AG04450 (cell line): ENCODE measurements around the gene MRPS16. TPM values are rescaled to one million over a fixed set of nuclear protein-coding genes. Genes with fewer than 3 reads are reported as not detected.
A peak's percentile ranks its signal among the peaks of the same experiment; 100 is the strongest.

Source experiments
- CTCF ChIA-PET: fragments of 300-600, 350-600 bp; formaldehyde crosslinking; extraction: SDS; loops from one replicate; lab custom pipeline; 2022; ENCODE audit warnings: antibody characterized with exemption, inconsistent platforms; lab: Charles Lee
- POLR2A ChIA-PET: fragments of 350-600 bp; formaldehyde crosslinking; extraction: SDS; loops from one replicate; lab custom pipeline; 2021; ENCODE audit warnings: antibody characterized with exemption, inconsistent platforms; lab: Yijun Ruan, JAX
- DNase-seq: peaks from one replicate; pipeline ENCODE4 v3.0.0-alpha.2; 2011; ENCODE audit warnings: low read depth, low spot score
- H3K27ac ChIP-seq: one replicate; pipeline ENCODE4 v1.5.1; 2012; ENCODE audit warnings: low read depth, low read length, control low read depth
- H3K27me3 ChIP-seq: one replicate; pipeline ENCODE4 v1.6.0; 2012; ENCODE audit warnings: low read length; ENCODE audit not compliant: control insufficient read depth, insufficient read depth
- H3K4me3 ChIP-seq: 2 replicates; pipeline ENCODE4 v1.5.1; 2011; ENCODE audit warnings: mild to moderate bottlenecking, low read depth, low read length, control low read depth
- H3K9me3 ChIP-seq: 2 replicates; pipeline ENCODE4 v1.5.1; 2012; ENCODE audit warnings: low read length; ENCODE audit not compliant: control insufficient read depth, insufficient read depth
- CTCF ChIP-seq: IDR thresholded peaks from 2 replicates; pipeline ENCODE4 v1.5.1; 2011; ENCODE audit warnings: low read depth, low read length, control low read depth, inconsistent platforms
- polyA plus RNA-seq: library from polyadenylated mRNA; depleted of rRNA; stranded (reverse); fragments of >200 nt; gene quantifications from 2 replicates; pipeline ENCODE4 v1.2.3, GENCODE V29; 2011

MRPS16 gene
- polyA plus RNA-seq, 1 experiment, result 67.7 TPM

- H3K27me3 ChIP-seq, result no peaks in the 10 kb centered on the region
- no peak overlapping the region for H3K27ac ChIP-seq
- no peak for DNase-seq
- ChIA-PET POLR2A (interaction anchor here (0.7 to 1.4 kb wide), 2 partner anchors 9 to 266 kb away, joined by 3 to 4 read pairs; no protein-coding TSS in a partner anchor), CTCF (no interaction called here)
- peak overlapping the region; percentile 92 for H3K4me3 ChIP-seq
- TF ChIP-seq CTCF, result no peak
- H3K9me3 ChIP-seq, result no peaks in the 10 kb centered on the region; the same call in 1 of the 2 replicates
Measured at GRCh38 chr10:73244866-73245477, 7.5 kb downstream of the MRPS16 start.

GRCh38 chr10:73239908-73240307 lies 12.5 kb downstream of the MRPS16 start:
- Histone ChIP-seq H3K4me3 (no peak overlapping the region), H3K27ac (no peak overlapping the region), H3K9me3 (no peaks in the 10 kb centered on the region), H3K27me3 (no peaks in the 10 kb centered on the region)
- CTCF ChIA-PET, result no interaction called here
- POLR2A ChIA-PET, result no interaction called here
- TF ChIP-seq CTCF, result no peak
- no peak for DNase-seq

- DNase-seq, result no peak
- Histone ChIP-seq H3K27ac (peak overlapping the region; percentile 11), H3K27me3 (no peaks in the 10 kb centered on the region), H3K9me3 (no peaks in the 10 kb centered on the region), H3K4me3 (no peak overlapping the region)
- CTCF ChIA-PET, result interaction anchor here (0.7 kb wide), 1 partner anchor 10 kb away, joined by 4 read pairs; no protein-coding TSS in a partner anchor
- TF ChIP-seq CTCF, result no peak
- POLR2A ChIA-PET, result interaction anchor here (1.6 kb wide), 1 partner anchor 8 kb away, joined by 6 read pairs; the partner anchor contains the start of gene DNAJC9
Measured at GRCh38 chr10:73238990-73239566, 13.4 kb downstream of the MRPS16 start.

GRCh38 chr10:73234695-73235094 lies 17.7 kb downstream of the MRPS16 start:
- Histone ChIP-seq H3K27me3 (no peaks in the 10 kb centered on the region), H3K4me3 (no peak overlapping the region), H3K27ac (no peak overlapping the region), H3K9me3 (no peaks in the 10 kb centered on the region)
- ChIA-PET POLR2A (no interaction called here), CTCF (interaction anchor here (1.6 kb wide), 1 partner anchor 76 kb away, joined by 5 read pairs; no protein-coding TSS in a partner anchor)
- no peak for TF ChIP-seq CTCF
- DNase-seq, result no peak

GRCh38 chr10:73233883-73234282 lies 18.6 kb downstream of the MRPS16 start:
- H3K4me3 ChIP-seq, result no peak overlapping the region
- ChIA-PET CTCF (interaction anchor here (1.6 kb wide), 1 partner anchor 75 kb away, joined by 5 read pairs; no protein-coding TSS in a partner anchor), POLR2A (no interaction called here)
- no peak overlapping the region for H3K27ac ChIP-seq
- no peak for DNase-seq
- no peak for TF ChIP-seq CTCF
- H3K9me3 ChIP-seq, result no peaks in the 10 kb centered on the region
- H3K27me3 ChIP-seq, result no peaks in the 10 kb centered on the region
